GM12892 (cell line): Measurements from ENCODE around the gene TMCC3.

Experiments
- DNase-seq: peaks from one replicate; pipeline ENCODE4 v3.0.0; 2011; ENCODE audit not compliant: insufficient read length
- FAIRE-seq: peaks from 2 replicates; lab custom pipeline; 2011; peaks lifted over from hg19 to GRCh38; lab: Jason Lieb, UNC
- POLR2A ChIP-seq: IDR thresholded peaks from 2 replicates; pipeline ENCODE4 v1.6.1; 2011; ENCODE audit warnings: low read depth, low read length, control low read depth
- POLR2AphosphoS5 ChIP-seq: IDR thresholded peaks from 2 replicates; pipeline ENCODE4 v1.6.1; 2011; ENCODE audit warnings: low read depth, low read length, control low read depth
- TAF1 ChIP-seq: IDR thresholded peaks from 2 replicates; pipeline ENCODE4 v1.6.1; 2011; ENCODE audit warnings: low read depth, mild to moderate bottlenecking, control low read depth, low read length, borderline replicate concordance

The TMCC3 gene

DNA sequence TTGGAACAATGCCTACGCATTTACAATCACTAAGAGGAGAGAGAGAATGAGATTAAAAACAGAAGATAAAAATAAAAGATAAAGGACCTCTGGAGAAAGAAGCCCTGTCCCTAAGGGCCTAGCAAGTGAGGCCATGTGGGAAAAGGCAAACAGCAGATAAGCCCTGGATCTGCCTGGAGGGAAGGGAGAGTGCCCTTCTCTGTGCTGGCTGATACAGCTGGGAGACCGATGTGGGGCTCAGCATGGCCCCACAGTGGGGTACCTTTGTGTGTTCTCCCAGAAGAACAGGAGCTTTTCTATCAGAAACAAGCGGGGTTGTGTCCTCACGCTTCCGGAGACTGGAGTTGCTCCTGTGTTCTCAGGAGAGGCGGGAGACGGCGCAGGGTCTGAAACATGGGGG is 59.9 kb downstream of the TMCC3 start:
- FAIRE-seq, result no peak
- TF ChIP-seq POLR2AphosphoS5, result no peak
- no peak for TF ChIP-seq POLR2A
- TF ChIP-seq TAF1, result no peak

DNA sequence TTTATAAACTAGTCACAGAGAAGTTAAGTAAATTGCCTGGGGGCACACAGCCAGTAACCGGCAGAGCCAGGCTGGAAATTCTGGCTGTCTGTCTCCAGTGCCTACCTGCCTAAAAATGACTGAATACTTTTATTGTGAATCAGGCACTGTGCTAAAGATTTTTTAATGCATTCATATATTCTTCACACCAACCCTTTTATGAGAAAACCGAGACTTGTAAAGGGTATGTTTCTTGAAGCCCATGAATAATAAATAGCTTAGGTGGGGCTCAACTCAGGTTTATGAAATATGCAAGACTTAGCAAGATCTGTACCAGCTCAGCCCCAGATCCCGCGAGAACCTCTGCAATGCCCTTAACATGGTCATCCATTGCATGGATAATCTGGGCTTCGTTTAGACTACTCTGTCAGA is 60.8 kb downstream of the TMCC3 start:
- no peak for DNase-seq
- FAIRE-seq, result no peak
- TF ChIP-seq POLR2A, result no peak
- TF ChIP-seq POLR2AphosphoS5, result no peak
- no peak for TF ChIP-seq TAF1

More for the DNA sequence above, 59.9 kb downstream of the TMCC3 start:
- DNase-seq, result no peak

DNA sequence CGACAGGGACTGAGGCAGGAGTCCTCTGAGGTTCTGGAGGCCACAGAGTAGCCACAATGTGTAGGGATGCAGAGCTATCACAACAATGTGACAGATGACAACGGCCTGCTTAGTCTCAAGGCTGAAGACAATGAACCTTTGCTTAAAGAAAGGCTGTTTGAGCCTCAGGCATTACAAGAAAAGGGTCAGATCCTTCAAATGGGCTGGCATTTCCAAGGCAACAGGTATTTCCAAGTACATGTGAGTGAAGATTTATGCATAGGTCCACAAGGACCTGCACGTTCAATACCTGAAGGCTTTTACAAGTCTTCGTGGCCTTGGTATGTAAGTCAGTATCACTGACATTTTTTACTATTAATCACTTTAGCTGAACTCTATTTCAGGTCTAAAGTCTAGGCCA is 62.0 kb downstream of the TMCC3 start:
- DNase-seq (no peak), FAIRE-seq (no peak)
- TF ChIP-seq TAF1, result no peak
- TF ChIP-seq POLR2A, result no peak
- no peak for TF ChIP-seq POLR2AphosphoS5

DNA sequence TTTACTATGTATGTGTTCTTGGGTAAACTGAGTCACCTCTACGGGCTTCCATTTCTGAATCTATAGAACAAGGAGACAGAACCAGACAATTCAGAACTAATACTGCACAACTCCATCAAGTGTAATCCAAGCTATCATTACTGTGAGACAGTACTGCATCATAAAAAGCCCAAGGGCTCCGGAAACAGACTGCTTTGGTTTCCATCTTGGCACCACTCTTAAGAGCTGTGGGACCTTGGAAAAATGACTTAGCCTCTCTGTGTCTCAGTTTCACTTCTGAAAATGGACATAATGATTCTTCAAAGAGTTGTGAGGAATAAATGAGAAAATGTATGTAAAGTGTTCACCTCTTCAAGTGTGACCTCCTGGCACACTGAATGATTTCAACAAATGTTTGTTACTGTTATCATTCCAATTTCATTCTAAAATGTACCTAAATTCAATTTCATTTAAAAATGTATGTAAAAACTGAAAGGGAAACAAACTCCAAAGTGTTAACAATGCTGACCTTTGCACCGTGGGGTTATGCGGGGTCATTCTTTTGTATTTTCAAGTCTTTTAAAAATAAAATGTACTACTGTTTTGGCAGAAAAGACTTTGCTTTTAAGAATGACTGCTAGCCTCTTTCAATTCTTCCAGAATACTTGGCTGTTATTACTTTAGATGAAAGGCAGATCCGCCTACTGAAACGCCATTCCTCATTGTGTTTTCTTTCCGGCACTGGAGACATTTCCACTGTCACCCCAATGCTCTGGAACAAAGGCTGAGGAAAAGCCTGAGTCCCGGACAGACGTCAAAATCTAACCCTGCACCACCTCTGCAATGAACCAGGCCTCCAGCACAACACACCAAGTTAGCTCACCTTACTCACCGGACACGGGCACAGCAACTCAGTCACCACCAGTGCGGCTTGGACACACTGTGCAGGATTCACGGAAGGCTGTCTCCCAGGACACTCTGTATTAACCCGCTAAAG is 62.8 kb downstream of the TMCC3 start:
- no peak for FAIRE-seq

DNA sequence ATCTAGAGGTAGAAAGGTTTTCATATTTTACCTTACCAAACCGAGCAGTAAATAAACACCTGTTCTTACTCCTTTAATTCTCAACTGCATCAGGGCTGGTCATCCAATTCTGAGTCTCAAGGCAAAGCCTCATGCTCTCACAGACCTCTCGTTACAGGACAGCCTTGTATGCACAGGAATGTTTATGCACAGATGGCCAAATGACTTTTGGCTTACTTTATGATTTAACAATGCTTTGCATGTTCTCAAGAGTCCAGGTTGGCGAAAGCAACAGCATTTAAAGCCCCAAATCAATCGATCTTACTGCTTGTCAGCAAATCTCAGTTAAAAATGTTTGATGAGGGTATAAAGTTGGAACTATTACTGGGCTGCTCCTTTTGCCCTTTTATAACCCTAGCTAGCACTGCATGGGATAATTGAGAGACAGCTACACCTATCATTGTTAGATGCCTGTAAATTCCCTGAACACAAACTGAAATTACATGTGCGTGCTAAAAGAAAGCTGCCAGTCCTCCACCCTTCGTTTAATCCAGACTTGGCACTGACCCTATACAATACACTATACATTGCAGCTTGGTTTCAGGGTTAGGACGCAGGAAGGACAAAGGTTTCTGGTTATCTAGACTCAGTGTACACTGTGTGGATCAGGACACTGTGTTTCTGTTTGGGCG is 63.6 kb downstream of the TMCC3 start:
- no peak for FAIRE-seq
- no peak for DNase-seq
- TF ChIP-seq POLR2AphosphoS5 (no peak), POLR2A (no peak), TAF1 (no peak)

More for the DNA sequence above, 62.8 kb downstream of the TMCC3 start:
- no peak for TF ChIP-seq POLR2AphosphoS5
- no peak for TF ChIP-seq POLR2A
- no peak for TF ChIP-seq TAF1
- DNase-seq, result no peak

DNA sequence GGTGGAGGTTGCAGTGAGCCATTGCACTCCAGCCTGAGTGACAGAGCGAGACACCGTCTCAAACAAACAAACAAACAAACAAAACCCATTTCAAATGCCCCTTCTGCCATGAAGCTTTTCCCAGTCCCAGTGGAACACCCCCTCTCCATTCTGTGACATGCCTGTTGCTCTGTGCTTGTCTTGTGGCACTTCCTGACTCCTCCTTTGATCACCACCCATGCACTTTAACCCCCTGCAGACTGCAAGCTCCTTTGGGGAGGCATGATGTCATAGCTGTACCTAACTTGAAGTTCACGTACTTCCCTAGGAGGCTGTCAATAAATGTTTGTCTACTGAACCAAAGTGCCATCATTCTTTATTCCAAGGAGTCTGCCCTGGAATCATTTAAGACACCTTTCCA is 64.7 kb downstream of the TMCC3 start:
- FAIRE-seq, result no peak
- no peak for TF ChIP-seq POLR2AphosphoS5
- TF ChIP-seq TAF1, result no peak
- TF ChIP-seq POLR2A, result no peak
- no peak for DNase-seq

DNA sequence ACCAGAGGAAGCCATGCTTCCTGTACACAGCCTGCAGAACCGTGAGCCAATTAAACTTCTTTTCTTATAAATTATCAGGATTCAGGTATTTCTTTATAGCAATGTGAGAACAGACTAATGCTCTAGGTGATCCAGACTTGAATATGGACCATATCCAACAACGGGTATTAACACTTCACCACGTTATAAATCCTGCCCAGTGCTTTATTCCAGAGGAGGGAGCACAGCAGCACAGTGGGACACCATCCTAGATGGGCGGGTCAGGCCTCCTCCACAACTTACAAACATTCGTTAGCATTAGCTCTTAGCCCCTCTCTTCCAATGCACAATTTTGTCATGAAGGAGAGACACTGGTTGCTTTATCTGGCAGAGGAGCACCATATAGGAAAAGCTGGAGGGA is 66.0 kb downstream of the TMCC3 start:
- FAIRE-seq (no peak), DNase-seq (no peak)
- TF ChIP-seq POLR2A (no peak), POLR2AphosphoS5 (no peak), TAF1 (no peak)

DNA sequence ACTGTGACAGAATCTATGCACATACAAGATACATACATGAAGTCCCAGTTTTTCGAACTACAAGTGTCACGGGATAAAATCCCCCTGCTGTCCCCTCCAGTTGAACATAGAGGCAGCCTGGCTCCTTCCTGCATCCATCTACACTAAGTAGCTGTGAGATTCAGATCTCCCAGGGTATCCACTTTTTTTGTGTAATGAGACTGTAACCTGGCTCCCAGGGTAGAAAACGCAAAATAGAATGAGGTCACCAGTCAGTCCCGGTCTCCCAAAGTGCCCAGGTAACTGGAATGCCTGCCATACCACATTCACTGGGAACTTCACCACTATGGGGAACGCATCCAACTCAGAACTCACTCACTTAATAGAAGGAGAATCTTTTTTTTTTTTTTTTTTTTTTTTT is 67.8 kb downstream of the TMCC3 start:
- no peak for TF ChIP-seq TAF1
- no peak for TF ChIP-seq POLR2A
- no peak for TF ChIP-seq POLR2AphosphoS5
- DNase-seq, result no peak
- no peak for FAIRE-seq

DNA sequence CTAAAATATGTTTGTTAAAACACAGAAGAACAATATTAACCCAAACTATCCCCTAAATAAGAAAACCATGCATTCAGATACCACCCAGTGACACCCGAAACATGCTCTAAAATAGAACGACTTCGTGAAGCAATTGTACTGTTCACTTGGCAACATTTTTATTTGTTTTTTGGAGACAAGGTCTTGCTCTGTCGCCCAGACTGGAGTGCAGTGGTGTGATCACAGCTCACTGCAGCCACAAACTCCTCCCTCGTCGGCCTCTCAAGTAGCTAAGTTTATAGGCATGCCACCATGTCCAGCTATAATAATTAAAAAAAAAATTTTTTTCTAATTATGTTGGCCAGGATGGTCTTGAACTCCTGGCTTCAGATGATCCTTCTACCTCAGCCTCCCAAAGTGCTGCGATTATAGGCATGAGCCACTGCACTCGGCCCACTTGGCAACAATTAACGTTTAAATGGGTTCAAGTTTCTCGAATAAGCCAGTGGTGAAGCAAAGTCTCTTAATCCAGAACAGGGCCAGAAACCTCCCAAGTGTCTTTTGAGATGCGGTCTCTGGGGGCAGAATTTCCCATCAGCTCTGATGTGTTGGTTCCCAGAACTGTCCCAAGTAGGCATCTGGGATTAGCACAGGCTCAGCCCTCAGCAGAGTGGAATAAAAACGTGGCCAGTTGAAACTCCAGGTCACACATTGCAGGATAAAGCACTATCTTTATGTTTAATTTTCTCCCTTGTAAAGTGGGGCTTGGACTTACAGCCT is 74.5 kb downstream of the TMCC3 start:
- DNase-seq, result no peak
- TF ChIP-seq POLR2AphosphoS5, result no peak
- TF ChIP-seq TAF1, result no peak
- TF ChIP-seq POLR2A, result no peak
- FAIRE-seq, result no peak

DNA sequence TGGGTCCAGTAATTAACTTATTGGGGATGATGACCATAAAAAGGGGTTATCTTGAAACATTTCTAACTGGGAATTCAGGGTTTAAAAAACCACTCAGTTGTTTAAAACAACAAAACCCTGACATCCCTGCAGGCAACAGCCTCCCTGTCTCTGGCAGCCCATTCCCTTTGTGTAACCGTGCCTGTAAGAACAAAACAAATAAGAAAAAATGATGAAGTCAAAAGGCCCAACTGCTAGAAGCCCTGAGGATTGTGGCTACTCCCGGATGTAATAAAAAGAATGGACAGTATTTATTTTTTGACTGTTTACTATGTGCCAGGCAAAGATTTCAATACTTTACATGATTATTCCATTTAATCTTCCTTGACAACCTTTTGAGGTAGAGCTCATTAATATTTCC is 75.3 kb downstream of the TMCC3 start:
- FAIRE-seq, result no peak
- no peak for TF ChIP-seq TAF1
- DNase-seq, result no peak

DNA sequence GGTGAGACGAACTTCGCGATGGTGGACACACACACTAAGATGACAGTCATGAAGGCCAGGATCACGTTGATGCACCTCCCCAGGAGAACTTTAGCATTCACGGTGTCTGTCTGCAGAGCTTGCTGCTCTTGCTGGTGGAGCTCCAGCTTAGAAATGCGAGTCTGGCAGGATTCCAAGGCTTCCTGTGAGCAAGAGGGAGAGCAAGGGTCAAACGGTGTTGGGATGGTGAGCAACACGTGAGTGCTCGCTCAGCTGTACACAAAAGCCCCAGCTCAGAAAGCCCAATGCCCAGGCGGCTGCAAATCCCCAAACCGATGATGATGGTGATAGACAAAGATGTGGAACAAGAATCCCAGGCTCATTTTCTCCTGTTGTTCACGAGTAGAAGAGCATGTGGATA is 78.8 kb downstream of the TMCC3 start:
- no peak for DNase-seq
- TF ChIP-seq POLR2A (no peak), POLR2AphosphoS5 (no peak), TAF1 (no peak)
- no peak for FAIRE-seq

DNA sequence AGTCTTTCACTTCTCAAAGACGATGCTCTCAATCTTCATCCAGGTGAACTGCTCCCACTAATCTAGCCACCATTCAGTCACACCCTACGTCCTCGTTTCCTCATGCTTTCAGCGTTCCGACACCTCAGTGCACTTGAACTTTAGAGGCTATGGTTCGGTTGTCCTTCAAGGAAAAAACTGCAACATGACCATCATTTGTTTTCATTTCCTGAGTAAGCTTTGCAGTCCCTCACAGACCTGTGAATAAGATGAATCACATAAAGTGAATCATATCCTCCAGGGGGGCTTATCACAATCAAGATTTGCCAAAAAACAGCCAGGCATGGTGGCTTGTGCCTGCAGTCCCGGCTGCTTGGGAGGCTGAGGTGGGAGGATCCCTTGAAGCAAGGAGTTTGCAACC is 80.2 kb downstream of the TMCC3 start:
- FAIRE-seq, result no peak
- TF ChIP-seq TAF1 (no peak), POLR2AphosphoS5 (no peak), POLR2A (no peak)
- no peak for DNase-seq
